ENCODE data around the gene KIF3C.
"Not testable (repeated sequence)": the region's sequence is repeated elsewhere in the genome, so short reads cannot be mapped to it uniquely, and the experiment has no call there.

- not testable (repeated sequence) for TF ChIP-seq POLR2A (IDR thresholded peaks at IDR 0.05; ENCODE audit: control extremely low read depth in 1 of 2, low read depth in 2 of 2, low read length in 2 of 2); YY1 (IDR thresholded peaks at IDR 0.05; ENCODE audit: low read depth, low read length); MAFK (IDR thresholded peaks at IDR 0.05; ENCODE audit: low read depth, low read length)
- TF ChIP-seq, protein P1, sequence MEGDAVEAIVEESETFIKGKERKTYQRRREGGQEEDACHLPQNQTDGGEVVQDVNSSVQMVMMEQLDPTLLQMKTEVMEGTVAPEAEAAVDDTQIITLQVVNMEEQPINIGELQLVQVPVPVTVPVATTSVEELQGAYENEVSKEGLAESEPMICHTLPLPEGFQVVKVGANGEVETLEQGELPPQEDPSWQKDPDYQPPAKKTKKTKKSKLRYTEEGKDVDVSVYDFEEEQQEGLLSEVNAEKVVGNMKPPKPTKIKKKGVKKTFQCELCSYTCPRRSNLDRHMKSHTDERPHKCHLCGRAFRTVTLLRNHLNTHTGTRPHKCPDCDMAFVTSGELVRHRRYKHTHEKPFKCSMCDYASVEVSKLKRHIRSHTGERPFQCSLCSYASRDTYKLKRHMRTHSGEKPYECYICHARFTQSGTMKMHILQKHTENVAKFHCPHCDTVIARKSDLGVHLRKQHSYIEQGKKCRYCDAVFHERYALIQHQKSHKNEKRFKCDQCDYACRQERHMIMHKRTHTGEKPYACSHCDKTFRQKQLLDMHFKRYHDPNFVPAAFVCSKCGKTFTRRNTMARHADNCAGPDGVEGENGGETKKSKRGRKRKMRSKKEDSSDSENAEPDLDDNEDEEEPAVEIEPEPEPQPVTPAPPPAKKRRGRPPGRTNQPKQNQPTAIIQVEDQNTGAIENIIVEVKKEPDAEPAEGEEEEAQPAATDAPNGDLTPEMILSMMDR (IDR thresholded peaks at IDR 0.05; ENCODE audit: control extremely low read depth in 1 of 3, insufficient read depth in 1 of 3, low read depth in 1 of 3, low read length in 3 of 3): not testable (repeated sequence)
These were observed 66.1 kb downstream of the KIF3C start for GRCh38 chr2:25915944-25916772.

Measured in H1 (cell line).